ENCODE measurements around the gene TTYH3.

Gene TTYH3

GRCh38 chr7:2611401-2611800, 20.4 kb upstream of the TTYH3 start:
- no peak for TF ChIP-seq CTCF (IDR thresholded peaks at IDR 0.05; ENCODE audit: low read depth, low read length, poor library complexity, severe bottlenecking)
- TF ChIP-seq EZH2phosphoT487 (IDR thresholded peaks at IDR 0.05; ENCODE audit: borderline replicate concordance, low read length): no peak
- no peak overlapping the region for H3K4me2 ChIP-seq (ENCODE audit: low read length)

GRCh38 chr7:2611922-2612321, 19.9 kb upstream of the TTYH3 start:
- Histone ChIP-seq H3K36me3 (ENCODE audit: control insufficient read depth, low read length) (no peaks in the 10 kb centered on the region), H3K79me2 (ENCODE audit: control insufficient read depth, low read length) (no peaks in the 10 kb centered on the region), H3K4me2 (ENCODE audit: low read length) (peak overlapping the region; percentile 76), H4K20me1 (ENCODE audit: control insufficient read depth, insufficient read depth, low read depth, low read length) (no peaks in the 10 kb centered on the region), H3K9me2 (replicated peaks; ENCODE audit: control insufficient read depth, low read length) (no peaks in the 10 kb centered on the region), H3K4me1 (ENCODE audit: control insufficient read depth, low read length) (peaks cover 45% of the 10 kb centered on the region), H3K4me3 (ENCODE audit: low read length) (no peak overlapping the region), H3K27me3 (ENCODE audit: control insufficient read depth, low read length) (peaks cover 4% of the 10 kb centered on the region; the same call in 1 of the 2 replicates), H3K27ac (ENCODE audit: low read depth, low read length) (peak overlapping the region; percentile 66; the same call in 1 of the 2 replicates), H3F3A (ENCODE audit: control insufficient read depth, insufficient read depth) (peaks cover 9% of the 10 kb centered on the region), H3K9me3 (ENCODE audit: control insufficient read depth, insufficient read depth, low read length) (no peaks in the 10 kb centered on the region)
- TF ChIP-seq CTCF (IDR thresholded peaks at IDR 0.05; ENCODE audit: low read depth, low read length, poor library complexity, severe bottlenecking) (no peak), EZH2phosphoT487 (IDR thresholded peaks at IDR 0.05; ENCODE audit: borderline replicate concordance, low read length) (no peak)

More at GRCh38 chr7:2611401-2611800, 20.4 kb upstream of the TTYH3 start:
- H3K36me3 ChIP-seq (ENCODE audit: control insufficient read depth, low read length): no peaks in the 10 kb centered on the region
- no peaks in the 10 kb centered on the region for H3K9me2 ChIP-seq (replicated peaks; ENCODE audit: control insufficient read depth, low read length)
- H4K20me1 ChIP-seq (ENCODE audit: control insufficient read depth, insufficient read depth, low read depth, low read length): no peaks in the 10 kb centered on the region
- no peak overlapping the region for H3K27ac ChIP-seq (ENCODE audit: low read depth, low read length)
- H3K4me3 ChIP-seq (ENCODE audit: low read length): no peak overlapping the region
- peaks cover 9% of the 10 kb centered on the region for H3F3A ChIP-seq (ENCODE audit: control insufficient read depth, insufficient read depth)
- H3K9me3 ChIP-seq (ENCODE audit: control insufficient read depth, insufficient read depth, low read length): no peaks in the 10 kb centered on the region
- peaks cover 4% of the 10 kb centered on the region; the same call in 1 of the 2 replicates for H3K27me3 ChIP-seq (ENCODE audit: control insufficient read depth, low read length)
- peaks cover 45% of the 10 kb centered on the region for H3K4me1 ChIP-seq (ENCODE audit: control insufficient read depth, low read length)
- H3K79me2 ChIP-seq (ENCODE audit: control insufficient read depth, low read length): no peaks in the 10 kb centered on the region

GRCh38 chr7:2612445-2613097, 19.2 kb upstream of the TTYH3 start:
- Histone ChIP-seq H3K9me2 (replicated peaks; ENCODE audit: control insufficient read depth, low read length) (no peaks in the 10 kb centered on the region), H3K4me2 (ENCODE audit: low read length) (peak overlapping the region; percentile 76), H4K20me1 (ENCODE audit: control insufficient read depth, insufficient read depth, low read depth, low read length) (no peaks in the 10 kb centered on the region), H3K27ac (ENCODE audit: low read depth, low read length) (peak overlapping the region; percentile 66), H3K4me3 (ENCODE audit: low read length) (peak overlapping the region; percentile 63), H3F3A (ENCODE audit: control insufficient read depth, insufficient read depth) (peaks cover 9% of the 10 kb centered on the region), H3K79me2 (ENCODE audit: control insufficient read depth, low read length) (no peaks in the 10 kb centered on the region), H3K4me1 (ENCODE audit: control insufficient read depth, low read length) (peaks cover 45% of the 10 kb centered on the region), H3K36me3 (ENCODE audit: control insufficient read depth, low read length) (no peaks in the 10 kb centered on the region), H3K9me3 (ENCODE audit: control insufficient read depth, insufficient read depth, low read length) (no peaks in the 10 kb centered on the region), H3K27me3 (ENCODE audit: control insufficient read depth, low read length) (peaks cover 4% of the 10 kb centered on the region; the same call in 1 of the 2 replicates)
- TF ChIP-seq EZH2phosphoT487 (IDR thresholded peaks at IDR 0.05; ENCODE audit: borderline replicate concordance, low read length): no peak
- no peak for TF ChIP-seq CTCF (IDR thresholded peaks at IDR 0.05; ENCODE audit: low read depth, low read length, poor library complexity, severe bottlenecking)

Data from DOHH2 (cell line).